Lung (tissue), 12 donors: ENCODE measurements around the gene PODXL2. TPM values are rescaled to one million over a fixed set of nuclear protein-coding genes. Genes with fewer than 3 reads are reported as not detected.

ENCODE experiments used
- ATAC-seq: fragments of 200-7000 bp; cut with Tn5 transposase; one replicate; pipeline ENCODE4 v1.9.1; 2020; ENCODE audit warnings: moderate number of reproducible peaks; ENCODE audit not compliant: insufficient read depth, low FRiP score
- DNase-seq, 3 donors: peaks; one replicate each; pipeline ENCODE4 v3.0.0-alpha.2; 2013 to 2017
- H3K27ac ChIP-seq, 2 donors: one replicate each; pipeline ENCODE4 v1.5.1; 2013; ENCODE audit warnings: mild to moderate bottlenecking in 2 of 2, moderate library complexity in 2 of 2, control low read depth in 1 of 2, inconsistent platforms in 1 of 2, low read depth in 1 of 2, low read length in 1 of 2
- H3K27me3 ChIP-seq, 3 donors: one replicate each; pipeline ENCODE4 v1.5.1; 2013; ENCODE audit warnings: low read length in 2 of 3; ENCODE audit not compliant: control insufficient read depth in 3 of 3, insufficient read depth in 3 of 3
- H3K36me3 ChIP-seq, 4 donors: one replicate each; pipeline ENCODE4 v1.5.1; 2013; ENCODE audit warnings: low read length in 4 of 4, mild to moderate bottlenecking in 1 of 4, moderate library complexity in 1 of 4; ENCODE audit not compliant: control insufficient read depth in 4 of 4, insufficient read depth in 4 of 4
- H3K4me1 ChIP-seq, 5 donors: one replicate each; pipeline ENCODE4 v1.5.1; 2013; ENCODE audit warnings: low read length in 5 of 5, mild to moderate bottlenecking in 2 of 5, moderate library complexity in 1 of 5; ENCODE audit not compliant: control insufficient read depth in 5 of 5, insufficient read depth in 5 of 5
- H3K4me3 ChIP-seq: one replicate; pipeline ENCODE4 v1.5.1; 2013; ENCODE audit warnings: mild to moderate bottlenecking, control low read depth, moderate library complexity
- H3K9ac ChIP-seq, 2 donors: one replicate each; pipeline ENCODE4 v1.5.1; 2013; ENCODE audit warnings: low read length in 2 of 2, control low read depth in 1 of 2; ENCODE audit not compliant: insufficient read depth in 1 of 2
- H3K9me3 ChIP-seq, 4 donors: one replicate each; pipeline ENCODE4 v1.5.1; 2013; ENCODE audit warnings: low read length in 3 of 4, mild to moderate bottlenecking in 1 of 4, moderate library complexity in 1 of 4; ENCODE audit not compliant: control insufficient read depth in 4 of 4, insufficient read depth in 3 of 4
- CTCF ChIP-seq: IDR thresholded peaks from 2 replicates; pipeline ENCODE4 v1.5.1; 2012; ENCODE audit warnings: mild to moderate bottlenecking; ENCODE audit errors: control extremely low read depth, extremely low read depth
- WGBS, 2 donors: extraction: QIAGEN DNeasy Blood & Tissue Kit; methylation state at CpG; one replicate each; pipeline ENCODE4 v1.1.7; 2013; 5-methylcytosine and 5-hydroxymethylcytosine counted together
- polyA plus RNA-seq, 2 donors: library from polyadenylated mRNA; stranded (reverse); fragments of 200-250 nt; gene quantifications; one replicate each; pipeline ENCODE4 v1.2.1, GENCODE V29; 2013
- total RNA-seq, 2 donors: library from RNA; depleted of rRNA in 1 of 2; stranded (reverse); fragments of >200 nt in 1 of 2; gene quantifications; one replicate each; pipeline ENCODE4 v1.2.1, GENCODE V29; 2014 to 2021
- donor health status: control.
- donor health status: control.
- donor health status: Bipolar disorder and iron deficiency.
- donor health status: healthy.
- donor health status: DM: yes; HTN: yes; CAD: no.

Gene PODXL2
- total and polyA plus RNA-seq, 4 donors = 3.1 to 7.3 (median 4.6) TPM

DNA sequence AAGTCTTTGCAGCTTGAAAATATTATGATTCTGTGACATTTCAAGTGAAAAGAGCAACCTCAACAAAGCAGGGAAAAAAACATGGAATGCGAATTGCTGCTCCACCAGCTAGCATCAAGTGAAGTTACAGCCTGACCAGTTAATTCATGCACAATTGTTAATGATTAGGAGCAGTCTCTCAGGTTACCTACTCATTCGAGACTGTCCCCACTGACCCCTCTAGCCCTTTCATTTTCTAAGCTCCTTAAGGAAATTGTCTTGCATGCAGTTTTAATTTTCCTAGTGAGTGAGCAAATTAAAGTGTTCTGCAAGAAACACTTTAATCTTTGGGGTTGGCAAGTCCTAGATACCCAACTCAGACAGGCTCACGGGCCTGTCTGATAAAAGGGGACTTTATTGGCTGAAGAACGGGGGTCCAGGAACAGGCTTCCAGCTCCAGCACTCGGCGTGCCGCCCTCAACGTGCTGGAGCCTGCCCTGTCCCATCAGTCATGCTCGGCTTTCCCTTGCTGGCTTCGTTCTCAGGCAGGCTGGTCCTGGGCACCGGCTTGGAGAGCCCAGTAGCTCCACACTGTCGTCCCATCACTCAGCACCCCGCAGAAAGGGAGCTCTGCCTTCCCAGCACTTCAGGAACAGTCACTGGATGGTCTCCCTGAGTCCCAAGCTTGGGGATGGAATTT, 18.3 kb downstream of the PODXL2 start:
- no peak for TF ChIP-seq CTCF
- no peaks in the 10 kb centered on the region for H3K36me3 ChIP-seq
- no peaks in the 10 kb centered on the region for H3K27me3 ChIP-seq
- ATAC-seq = no peak
- no peak for DNase-seq
- H3K27ac ChIP-seq = no peak overlapping the region
- peaks cover 0 to 1% (median 0%) of the 10 kb centered on the region in 5 donors for H3K4me1 ChIP-seq
- WGBS, 2 donors = 85 to 91% methylated on average over 13 of the region's 13 CpGs
- H3K9me3 ChIP-seq = no peaks in the 10 kb centered on the region
- H3K9ac ChIP-seq = no peak overlapping the region
- no peak overlapping the region for H3K4me3 ChIP-seq

GRCh38 chr3:127647845-127648204, 18.8 kb downstream of the PODXL2 start:
- H3K9ac ChIP-seq = no peak overlapping the region
- ATAC-seq = no peak
- no peak for TF ChIP-seq CTCF

GRCh38 chr3:127650236-127650635, 21.3 kb downstream of the PODXL2 start:
- Histone ChIP-seq H3K27ac (no peak overlapping the region), H3K4me1 (peaks cover 0 to 3% (median 0%) of the 10 kb centered on the region in 5 donors), H3K27me3 (no peaks in the 10 kb centered on the region), H3K36me3 (no peaks in the 10 kb centered on the region), H3K9me3 (no peaks in the 10 kb centered on the region), H3K9ac (no peak overlapping the region), H3K4me3 (no peak overlapping the region)
- DNase-seq (no peak), ATAC-seq (no peak)
- TF ChIP-seq CTCF = no peak
- WGBS, 2 donors = 92 to 95% methylated on average over 4 of the region's 4 CpGs

More at GRCh38 chr3:127647845-127648204, 18.8 kb downstream of the PODXL2 start:
- Histone ChIP-seq H3K4me3 (no peak overlapping the region), H3K27ac (no peak overlapping the region), H3K4me1 (peaks cover 0 to 3% (median 0%) of the 10 kb centered on the region in 5 donors), H3K27me3 (no peaks in the 10 kb centered on the region), H3K36me3 (no peaks in the 10 kb centered on the region), H3K9me3 (no peaks in the 10 kb centered on the region)
- no peak for DNase-seq
